ENCODE data around the gene GIMAP7.
"Not testable (repeated sequence)": the region's sequence is repeated elsewhere in the genome, so short reads cannot be mapped to it uniquely, and the experiment has no call there.

DNA sequence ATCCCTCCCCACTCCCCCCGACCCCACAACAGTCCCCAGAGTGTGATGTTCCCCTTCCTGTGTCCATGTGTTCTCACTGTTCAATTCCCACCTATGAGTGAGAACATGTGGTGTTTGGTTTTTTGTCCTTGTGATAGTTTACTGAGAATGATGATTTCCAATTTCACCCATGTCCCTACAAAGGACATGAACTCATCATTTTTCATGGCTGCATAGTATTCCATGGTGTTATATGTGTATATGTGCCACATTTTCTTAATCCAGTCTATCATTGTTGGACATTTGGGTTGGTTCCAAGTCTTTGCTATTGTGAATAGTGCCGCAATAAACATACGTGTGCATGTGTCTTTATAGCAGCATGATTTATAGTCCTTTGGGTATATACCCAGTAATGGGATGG lies 21.2 kb upstream of the GIMAP7 start:
- TF ChIP-seq, protein P1, sequence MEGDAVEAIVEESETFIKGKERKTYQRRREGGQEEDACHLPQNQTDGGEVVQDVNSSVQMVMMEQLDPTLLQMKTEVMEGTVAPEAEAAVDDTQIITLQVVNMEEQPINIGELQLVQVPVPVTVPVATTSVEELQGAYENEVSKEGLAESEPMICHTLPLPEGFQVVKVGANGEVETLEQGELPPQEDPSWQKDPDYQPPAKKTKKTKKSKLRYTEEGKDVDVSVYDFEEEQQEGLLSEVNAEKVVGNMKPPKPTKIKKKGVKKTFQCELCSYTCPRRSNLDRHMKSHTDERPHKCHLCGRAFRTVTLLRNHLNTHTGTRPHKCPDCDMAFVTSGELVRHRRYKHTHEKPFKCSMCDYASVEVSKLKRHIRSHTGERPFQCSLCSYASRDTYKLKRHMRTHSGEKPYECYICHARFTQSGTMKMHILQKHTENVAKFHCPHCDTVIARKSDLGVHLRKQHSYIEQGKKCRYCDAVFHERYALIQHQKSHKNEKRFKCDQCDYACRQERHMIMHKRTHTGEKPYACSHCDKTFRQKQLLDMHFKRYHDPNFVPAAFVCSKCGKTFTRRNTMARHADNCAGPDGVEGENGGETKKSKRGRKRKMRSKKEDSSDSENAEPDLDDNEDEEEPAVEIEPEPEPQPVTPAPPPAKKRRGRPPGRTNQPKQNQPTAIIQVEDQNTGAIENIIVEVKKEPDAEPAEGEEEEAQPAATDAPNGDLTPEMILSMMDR (IDR thresholded peaks at IDR 0.05), result not testable (repeated sequence)
- not testable (repeated sequence) for TF ChIP-seq POLR2A (IDR thresholded peaks at IDR 0.05)

Data from body of pancreas (tissue), 4 donors.